Thoracic aorta (tissue), 2 donors: Measurements from ENCODE around the gene PDZRN4. TPM values are rescaled to one million over a fixed set of nuclear protein-coding genes. Genes with fewer than 3 reads are reported as not detected.

Source experiments
- ATAC-seq: fragments of 150-250 bp; one replicate; pipeline ENCODE4 v1.8.0; 2017; ENCODE audit warnings: low read depth; ENCODE audit not compliant: insufficient number of reproducible peaks, low FRiP score
- DNase-seq: peaks from one replicate; pipeline ENCODE4 v3.0.0-alpha.2; 2020; ENCODE audit warnings: low spot score
- H3K27ac ChIP-seq, 2 donors: fragments of 200-600 bp; sonication (generic); 1 replicate in 1 of 2; 2 replicates in 1 of 2; pipeline ENCODE4 v1.5.1; 2016; ENCODE audit warnings: mild to moderate bottlenecking in 2 of 2, moderate library complexity in 2 of 2
- H3K27me3 ChIP-seq: fragments of 200-600 bp; sonication (generic); replicated peaks from 2 replicates; pipeline ENCODE4 v1.6.0; 2016; ENCODE audit warnings: mild to moderate bottlenecking; ENCODE audit not compliant: insufficient read depth
- H3K36me3 ChIP-seq: fragments of 200-600 bp; sonication (generic); one replicate; pipeline ENCODE4 v1.5.1; 2016
- H3K4me1 ChIP-seq, 2 donors: fragments of 200-600 bp; sonication (generic); 1 replicate in 1 of 2; 2 replicates in 1 of 2; pipeline versions ENCODE4 v1.5.1 to v1.6.0; 2016; ENCODE audit warnings: low read depth in 2 of 2, mild to moderate bottlenecking in 1 of 2; ENCODE audit not compliant: control insufficient read depth in 1 of 2
- H3K4me3 ChIP-seq: fragments of 200-600 bp; sonication (generic); 2 replicates; pipeline ENCODE4 v1.5.1; 2016; ENCODE audit warnings: mild to moderate bottlenecking
- H3K9me3 ChIP-seq: fragments of 200-600 bp; sonication (generic); 2 replicates; pipeline ENCODE4 v1.5.1; 2016
- CTCF ChIP-seq: fragments of 200-600 bp; sonication (generic); IDR thresholded peaks from one replicate; pipeline ENCODE4 v1.5.1; 2019; ENCODE audit warnings: antibody characterized with exemption
- total RNA-seq, 2 donors: library from RNA; depleted of rRNA; stranded (reverse); fragments of >200 nt; gene quantifications; one replicate each; pipeline versions ENCODE4 v1.1.0 to v1.2.3, GENCODE V29; 2016

PDZRN4 gene
- total RNA-seq, 2 donors from 2014 or later: 6.1 to 12.5 TPM

GRCh38 chr12:41485203-41485602, 297.1 kb downstream of the PDZRN4 start:
- H3K4me3 ChIP-seq: no peak overlapping the region
- no peak for TF ChIP-seq CTCF
- no peaks in the 10 kb centered on the region for H3K4me1 ChIP-seq
- ATAC-seq: no peak
- no peak for DNase-seq
- H3K27me3 ChIP-seq: no peaks in the 10 kb centered on the region
- H3K27ac ChIP-seq: no peak overlapping the region
- no peaks in the 10 kb centered on the region for H3K9me3 ChIP-seq
- no peaks in the 10 kb centered on the region for H3K36me3 ChIP-seq

GRCh38 chr12:41486718-41487117, 298.6 kb downstream of the PDZRN4 start:
- H3K27ac ChIP-seq: no peak overlapping the region
- H3K27me3 ChIP-seq: no peaks in the 10 kb centered on the region
- no peak for TF ChIP-seq CTCF
- DNase-seq: no peak
- H3K4me1 ChIP-seq: no peaks in the 10 kb centered on the region
- no peaks in the 10 kb centered on the region for H3K36me3 ChIP-seq
- no peak overlapping the region for H3K4me3 ChIP-seq
- no peaks in the 10 kb centered on the region for H3K9me3 ChIP-seq
- ATAC-seq: no peak

- Histone ChIP-seq H3K36me3 (no peaks in the 10 kb centered on the region), H3K27me3 (no peaks in the 10 kb centered on the region), H3K4me3 (no peak overlapping the region), H3K4me1 (no peaks in the 10 kb centered on the region), H3K27ac (no peak overlapping the region), H3K9me3 (no peaks in the 10 kb centered on the region)
- DNase-seq (no peak), ATAC-seq (no peak)
- no peak for TF ChIP-seq CTCF
Measured at GRCh38 chr12:41496009-41496408, 307.9 kb downstream of the PDZRN4 start.

- H3K9me3 ChIP-seq: no peaks in the 10 kb centered on the region
- no peak overlapping the region for H3K4me3 ChIP-seq
- no peaks in the 10 kb centered on the region for H3K4me1 ChIP-seq
- no peaks in the 10 kb centered on the region for H3K36me3 ChIP-seq
- ATAC-seq: no peak
- H3K27me3 ChIP-seq: no peaks in the 10 kb centered on the region
- no peak for DNase-seq
- no peak for TF ChIP-seq CTCF
- no peak overlapping the region for H3K27ac ChIP-seq
Measured at GRCh38 chr12:41497409-41497808, 309.3 kb downstream of the PDZRN4 start.

DNA sequence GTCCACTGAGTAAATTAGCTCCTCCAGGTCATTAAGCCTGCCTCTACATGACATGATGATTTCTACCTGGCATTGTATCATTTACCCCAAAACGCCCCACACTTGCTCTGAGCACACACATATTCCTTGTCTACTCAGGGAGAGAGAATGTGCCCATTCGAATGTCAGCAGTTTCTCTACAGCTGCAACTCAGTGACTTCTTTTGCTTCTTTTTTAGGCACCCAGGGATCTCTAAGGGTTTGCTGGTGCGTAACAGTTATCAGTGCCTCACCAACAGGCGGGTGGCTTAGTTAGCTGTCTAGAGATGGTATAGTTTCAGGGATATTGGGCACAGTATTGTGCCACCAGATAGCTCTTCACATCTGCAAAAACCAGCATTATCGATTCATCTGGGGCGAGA, 316.9 kb downstream of the PDZRN4 start:
- no peak for ATAC-seq
- no peaks in the 10 kb centered on the region for H3K27me3 ChIP-seq
- no peak overlapping the region for H3K27ac ChIP-seq
- DNase-seq: no peak
- no peaks in the 10 kb centered on the region for H3K9me3 ChIP-seq
- no peak for TF ChIP-seq CTCF
- no peak overlapping the region for H3K4me3 ChIP-seq
- no peaks in the 10 kb centered on the region for H3K36me3 ChIP-seq
- no peaks in the 10 kb centered on the region for H3K4me1 ChIP-seq
